H9 (cell line): Measurements from ENCODE around the gene PPM1H. TPM values are rescaled to one million over a fixed set of nuclear protein-coding genes. Genes with fewer than 3 reads are reported as not detected.

Experiments
- DNase-seq: peaks from one replicate; pipeline ENCODE4 v3.0.0-alpha.2; 2017
- H2AFZ ChIP-seq: one replicate; pipeline ENCODE4 v1.6.1; 2013; ENCODE audit warnings: mild to moderate bottlenecking, low read length, control low read depth, moderate library complexity
- H2AK5ac ChIP-seq: 2 replicates; pipeline ENCODE4 v1.6.1; 2013; ENCODE audit warnings: low read length, control low read depth, mixed read lengths; ENCODE audit not compliant: insufficient read length
- H2BK120ac ChIP-seq: one replicate; pipeline ENCODE4 v1.6.1; 2013; ENCODE audit warnings: low read depth, mild to moderate bottlenecking, low read length, control low read depth, inconsistent platforms; ENCODE audit not compliant: poor library complexity, severe bottlenecking
- H2BK12ac ChIP-seq: 2 replicates; pipeline ENCODE4 v1.6.1; 2013; ENCODE audit warnings: low read length, control low read depth, mixed read lengths, low read depth; ENCODE audit not compliant: insufficient read length
- H2BK15ac ChIP-seq: 2 replicates; pipeline ENCODE4 v1.6.1; 2013; ENCODE audit warnings: low read depth, low read length, control low read depth
- H2BK20ac ChIP-seq: one replicate; pipeline ENCODE4 v1.6.1; 2013; ENCODE audit warnings: low read depth, mild to moderate bottlenecking, low read length, control low read depth, inconsistent platforms; ENCODE audit not compliant: poor library complexity, severe bottlenecking
- H2BK5ac ChIP-seq: 2 replicates; pipeline ENCODE4 v1.6.1; 2013; ENCODE audit warnings: low read length, control low read depth, mixed read lengths; ENCODE audit not compliant: insufficient read length
- H3K14ac ChIP-seq: 2 replicates; pipeline ENCODE4 v1.6.1; 2013; ENCODE audit warnings: low read length, control low read depth; ENCODE audit not compliant: insufficient read depth
- H3K18ac ChIP-seq: 2 replicates; pipeline ENCODE4 v1.6.1; 2013; ENCODE audit warnings: low read depth, mild to moderate bottlenecking, mixed read lengths, low read length, control low read depth; ENCODE audit not compliant: insufficient read length
- H3K23ac ChIP-seq: 2 replicates; pipeline ENCODE4 v1.6.1; 2013; ENCODE audit warnings: low read length, control low read depth, mixed read lengths, low read depth; ENCODE audit not compliant: insufficient read length
- H3K23me2 ChIP-seq: 2 replicates; pipeline ENCODE4 v1.6.1; 2013; ENCODE audit warnings: low read depth, mild to moderate bottlenecking, mixed read lengths, low read length, control low read depth; ENCODE audit not compliant: insufficient read length, poor library complexity, severe bottlenecking
- H3K27ac ChIP-seq: 2 replicates; pipeline ENCODE4 v1.5.1; 2013; ENCODE audit warnings: low read length, control low read depth, mixed read lengths, low read depth; ENCODE audit not compliant: insufficient read length
- H3K27me3 ChIP-seq: 2 replicates; pipeline ENCODE4 v1.6.1; 2013; ENCODE audit warnings: low read length, control low read depth, inconsistent platforms; ENCODE audit not compliant: insufficient read depth
- H3K4ac ChIP-seq: 2 replicates; pipeline ENCODE4 v1.6.1; 2013; ENCODE audit warnings: low read depth, mild to moderate bottlenecking, control low read depth, inconsistent platforms, low read length, moderate library complexity
- H3K4me1 ChIP-seq: 2 replicates; pipeline ENCODE4 v1.6.1; 2013; ENCODE audit warnings: low read length, control low read depth, inconsistent platforms; ENCODE audit not compliant: insufficient read depth
- H3K4me2 ChIP-seq: 2 replicates; pipeline ENCODE4 v1.6.1; 2013; ENCODE audit warnings: low read length, control low read depth, mixed read lengths; ENCODE audit not compliant: insufficient read length, insufficient read depth
- H3K56ac ChIP-seq: 2 replicates; pipeline ENCODE4 v1.6.1; 2013; ENCODE audit warnings: low read depth, mild to moderate bottlenecking, mixed read lengths, low read length, control low read depth; ENCODE audit not compliant: insufficient read length
- H3K79me1 ChIP-seq: 2 replicates; pipeline ENCODE4 v1.6.1; 2013; ENCODE audit warnings: low read depth, mild to moderate bottlenecking, moderate library complexity, low read length, control low read depth, inconsistent platforms; ENCODE audit not compliant: insufficient read depth, poor library complexity, severe bottlenecking
- H3K79me2 ChIP-seq: 2 replicates; pipeline ENCODE4 v1.6.1; 2013; ENCODE audit warnings: low read length, control low read depth, inconsistent platforms; ENCODE audit not compliant: insufficient read depth
- H3K9ac ChIP-seq: 2 replicates; pipeline ENCODE4 v1.6.1; 2013; ENCODE audit warnings: low read length, control low read depth, mixed read lengths; ENCODE audit not compliant: insufficient read length; ENCODE audit errors: extremely low read depth
- H3K9me3 ChIP-seq: one replicate; pipeline ENCODE4 v1.6.1; 2013; ENCODE audit warnings: low read depth, low read length, inconsistent platforms; ENCODE audit not compliant: control insufficient read depth
- H3T11ph ChIP-seq: one replicate; pipeline ENCODE4 v1.6.1; 2013; ENCODE audit warnings: mild to moderate bottlenecking, low read length, control low read depth, inconsistent platforms
- H4K20me1 ChIP-seq: one replicate; pipeline ENCODE4 v1.6.1; 2013; ENCODE audit not compliant: control insufficient read depth, insufficient read length, insufficient read depth
- H4K5ac ChIP-seq: 2 replicates; pipeline ENCODE4 v1.6.1; 2013; ENCODE audit warnings: low read depth, mild to moderate bottlenecking, mixed read lengths, low read length, control low read depth; ENCODE audit not compliant: insufficient read length
- H4K8ac ChIP-seq: replicated peaks from 2 replicates; pipeline ENCODE4 v1.6.1; 2013; ENCODE audit warnings: low read length, control low read depth, mixed read lengths, low read depth; ENCODE audit not compliant: insufficient read length
- H4K91ac ChIP-seq: 2 replicates; pipeline ENCODE4 v1.6.1; 2013; ENCODE audit warnings: low read depth, mild to moderate bottlenecking, moderate library complexity, mixed read lengths, low read length, control low read depth; ENCODE audit not compliant: insufficient read length
- H3K27ac Mint-ChIP-seq, 3 experiments: 2 replicates in 2 of 3; 3 replicates in 1 of 3; pipeline ENCODE4 v1.8.0; 2020 to 2021; ENCODE audit warnings: mixed read lengths in 3 of 3, mild to moderate bottlenecking in 1 of 3, moderate library complexity in 1 of 3
- H3K27me3 Mint-ChIP-seq: 2 replicates; pipeline ENCODE4 v1.8.0; 2021; ENCODE audit warnings: low read depth, mild to moderate bottlenecking, moderate library complexity, mixed read lengths
- H3K36me3 Mint-ChIP-seq, 3 experiments: 2 replicates in 2 of 3; 3 replicates in 1 of 3; pipeline ENCODE4 v1.8.0; 2020 to 2021; ENCODE audit warnings: low read depth in 3 of 3, mixed read lengths in 3 of 3; ENCODE audit not compliant: insufficient read depth in 1 of 3
- H3K4me1 Mint-ChIP-seq, 2 experiments: 2 replicates each; pipeline ENCODE4 v1.8.0; 2020; ENCODE audit warnings: mixed read lengths in 2 of 2
- H3K4me3 Mint-ChIP-seq, 2 experiments: 2 replicates in 1 of 2; 3 replicates in 1 of 2; pipeline ENCODE4 v1.8.0; 2020 to 2021; ENCODE audit warnings: mild to moderate bottlenecking in 2 of 2, mixed read lengths in 2 of 2, moderate library complexity in 1 of 2
- H3K9me3 Mint-ChIP-seq, 2 experiments: 2 replicates in 1 of 2; 3 replicates in 1 of 2; pipeline ENCODE4 v1.8.0; 2020; ENCODE audit warnings: mild to moderate bottlenecking in 2 of 2, mixed read lengths in 2 of 2, moderate library complexity in 1 of 2
- CTCF ChIP-seq: fragments of 200-600 bp; sonication (generic); conservative IDR thresholded peaks from 3 replicates; pipeline ENCODE4 v1.8.0; 2021; ENCODE audit warnings: antibody characterized with exemption, mild to moderate bottlenecking
- WGBS: extraction: QIAGEN DNeasy Blood & Tissue Kit; methylation state at CpG from one replicate; pipeline ENCODE4 v1.1.7; 2013; ENCODE audit warnings: missing lambda C conversion rate, low lambda C conversion rate, mixed read lengths; ENCODE audit not compliant: insufficient read length; ENCODE audit errors: extremely low coverage; 5-methylcytosine and 5-hydroxymethylcytosine counted together
- total RNA-seq: library from RNA; stranded (reverse); gene quantifications from 2 replicates; pipeline ENCODE4 v1.2.1, GENCODE V29; 2021

The PPM1H gene
- total RNA-seq, 1 experiment from 2014 or later = 22.1 TPM

- peak overlapping the region; percentile 92 for H3K4me2 ChIP-seq
- Mint-ChIP-seq H3K27ac (no peak overlapping the region), H3K27me3 (no peaks in the 10 kb centered on the region), H3K4me1 (peaks cover 35 to 38% of the 10 kb centered on the region in 2 experiments), H3K4me3 (peak overlapping the region; percentile 73 to 90), H3K36me3 (peaks cover 0 to 8% (median 0%) of the 10 kb centered on the region in 3 experiments; a peak in 3 of 7 replicates), H3K9me3 (no peaks in the 10 kb centered on the region)
- H2BK5ac ChIP-seq = no peak overlapping the region
- H4K91ac ChIP-seq = no peak overlapping the region
- no peak overlapping the region for H3K4ac ChIP-seq
- H3K9me3 ChIP-seq = no peaks in the 10 kb centered on the region
- no peaks in the 10 kb centered on the region for H4K20me1 ChIP-seq
- H3T11ph ChIP-seq = no peak overlapping the region
- no peak overlapping the region for H4K8ac ChIP-seq
- no peak overlapping the region for H3K18ac ChIP-seq
- no peaks in the 10 kb centered on the region for H3K79me1 ChIP-seq
- H4K5ac ChIP-seq = no peak overlapping the region
- peak overlapping the region; percentile 63 for H3K9ac ChIP-seq
- no peak overlapping the region for H3K14ac ChIP-seq
- H3K79me2 ChIP-seq = peaks cover 17% of the 10 kb centered on the region; the same call in 1 of the 2 replicates
- no peak overlapping the region for H2BK120ac ChIP-seq
- H3K4me1 ChIP-seq = no peaks in the 10 kb centered on the region
- no peak for TF ChIP-seq CTCF
- peaks cover 15% of the 10 kb centered on the region for H3K23me2 ChIP-seq
- H3K23ac ChIP-seq = no peak overlapping the region
- no peak overlapping the region for H2AFZ ChIP-seq
- no peak overlapping the region for H2BK20ac ChIP-seq
- no CpG with 5 or more reads among the region's 4 CpGs for WGBS
- no peak overlapping the region for H2BK12ac ChIP-seq
- DNase-seq = no peak
- no peak overlapping the region for H3K27ac ChIP-seq
- H3K56ac ChIP-seq = no peak overlapping the region
- H2BK15ac ChIP-seq = no peak overlapping the region
- no peaks in the 10 kb centered on the region for H3K27me3 ChIP-seq
- H2AK5ac ChIP-seq = no peak overlapping the region
These were observed 330.1 kb downstream of the PPM1H start for GRCh38 chr12:62604871-62605270.
